Astrocyte of the hippocampus (primary cell): ENCODE measurements around the gene IPO4.
A peak's percentile ranks its signal among the peaks of the same experiment; 100 is the strongest.

Experiments
- DNase-seq: peaks from one replicate; pipeline ENCODE4 v3.0.0; 2011; ENCODE audit warnings: low read depth, low spot score

IPO4 gene

DNA sequence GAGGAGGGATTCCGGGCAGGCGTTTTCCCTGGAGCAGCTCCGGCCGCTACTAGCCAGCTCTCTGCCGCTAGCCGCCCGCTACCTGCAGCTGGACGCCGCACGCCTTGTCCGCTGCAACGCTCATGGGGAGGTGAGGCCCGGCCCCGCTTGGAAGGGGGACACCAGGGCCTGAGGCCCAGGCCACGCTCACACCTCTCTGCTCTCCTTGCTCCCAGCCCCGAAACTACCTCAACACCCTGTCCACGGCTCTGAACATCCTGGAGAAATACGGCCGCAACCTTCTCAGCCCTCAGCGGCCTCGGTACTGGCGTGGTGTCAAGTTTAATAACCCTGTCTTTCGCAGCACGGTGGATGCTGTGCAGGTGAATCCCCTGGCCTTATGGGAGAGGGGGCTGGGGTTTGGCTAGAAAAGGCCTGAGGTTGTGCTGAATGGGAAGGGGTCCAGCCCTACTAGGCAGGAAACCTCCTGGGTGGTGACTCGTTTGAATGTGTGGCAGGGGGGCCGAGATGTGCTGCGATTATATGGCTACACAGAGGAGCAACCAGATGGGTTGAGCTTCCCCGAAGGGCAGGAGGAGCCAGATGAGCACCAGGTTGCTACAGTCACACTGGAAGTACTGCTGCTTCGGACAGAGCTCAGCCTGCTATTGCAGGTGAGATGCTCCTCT lies 40.7 kb downstream of the IPO4 start:
- peak; percentile 36 for DNase-seq

GRCh38 chr14:24146978-24147760 lies 41.4 kb downstream of the IPO4 start, which contains the start of gene RNF31:
TSS of gene RNF31 (plus strand) at chr14:24147498. CDS start at chr14:24147699, 201 bp downstream.
- DNase-seq: peak; percentile 99

DNA sequence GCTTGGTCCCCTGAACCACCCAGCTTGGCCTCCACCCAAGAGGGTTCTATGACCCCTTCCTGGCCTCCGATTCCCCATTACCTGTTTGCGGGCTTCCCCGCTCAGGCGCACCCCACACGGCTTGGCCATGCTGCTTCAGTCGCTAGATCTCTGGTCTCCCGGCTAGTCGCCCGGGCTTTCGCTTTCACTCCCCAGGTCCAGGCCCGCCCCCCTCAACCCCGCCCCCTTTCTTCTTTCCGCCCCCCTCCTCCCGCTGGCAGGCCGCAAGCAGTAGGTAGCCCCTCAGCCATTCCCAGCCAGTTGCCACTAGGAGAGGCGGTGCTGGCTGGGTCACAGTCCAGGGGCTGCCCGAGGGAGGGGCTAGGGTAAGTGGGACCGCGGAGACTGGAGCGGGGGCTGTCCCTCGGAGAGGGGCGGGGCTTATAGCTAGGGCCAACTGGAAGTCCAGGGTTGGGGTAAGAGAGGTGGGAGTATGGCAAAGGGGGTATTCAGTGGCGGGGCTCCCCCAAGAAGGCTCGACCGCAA lies 42.1 kb downstream of the IPO4 start, which contains the start of gene PSME2:
TSS of gene PSME2 (minus strand) at position 158 of the 525 bp plus-strand sequence. CDS start at position 129, 29 bp downstream.
- peak; percentile 98 for DNase-seq

- peak; percentile 40 for DNase-seq
These were observed 42.7 kb downstream of the IPO4 start for GRCh38 chr14:24145690-24146452.

DNA sequence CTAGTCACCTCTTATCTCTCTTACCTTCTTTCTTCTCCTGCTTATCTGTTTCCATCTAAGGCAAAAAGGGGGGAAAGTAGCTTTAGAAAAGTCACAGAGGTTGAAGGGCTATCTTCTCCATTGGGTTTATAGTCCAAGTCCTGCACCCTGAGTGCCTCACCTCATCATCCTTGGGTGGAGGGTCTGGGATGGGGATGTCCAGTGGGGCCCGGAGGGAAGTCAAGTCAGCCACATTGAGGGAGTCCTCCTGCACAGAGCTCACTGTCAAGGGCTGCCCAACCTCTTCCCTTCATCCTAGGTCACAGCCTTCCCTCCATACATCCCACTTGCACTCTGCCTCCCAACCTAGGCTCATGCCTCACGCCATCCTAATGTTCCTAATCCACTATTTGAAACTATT lies 43.4 kb downstream of the IPO4 start:
- DNase-seq: no peak

DNA sequence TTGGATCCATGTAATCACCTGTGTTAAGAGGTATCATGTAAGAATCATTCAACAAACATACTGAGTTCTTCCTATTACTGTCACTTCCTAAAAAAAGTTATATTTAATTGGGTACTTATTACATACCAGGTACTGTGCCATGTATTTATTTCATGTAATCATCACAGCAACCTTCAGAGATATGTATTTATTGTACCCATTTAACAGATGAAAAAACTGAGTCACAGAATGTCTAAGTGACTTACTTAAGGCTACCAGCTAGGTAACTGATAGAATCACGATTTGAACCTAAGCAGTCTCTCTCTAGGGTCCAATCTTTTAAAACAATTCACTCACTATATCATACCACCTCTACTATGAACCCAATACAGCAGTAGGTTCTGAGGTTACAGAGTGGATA lies 44.2 kb downstream of the IPO4 start:
- DNase-seq: no peak

GRCh38 chr14:24143511-24143910 lies 45.1 kb downstream of the IPO4 start:
- no peak for DNase-seq

DNA sequence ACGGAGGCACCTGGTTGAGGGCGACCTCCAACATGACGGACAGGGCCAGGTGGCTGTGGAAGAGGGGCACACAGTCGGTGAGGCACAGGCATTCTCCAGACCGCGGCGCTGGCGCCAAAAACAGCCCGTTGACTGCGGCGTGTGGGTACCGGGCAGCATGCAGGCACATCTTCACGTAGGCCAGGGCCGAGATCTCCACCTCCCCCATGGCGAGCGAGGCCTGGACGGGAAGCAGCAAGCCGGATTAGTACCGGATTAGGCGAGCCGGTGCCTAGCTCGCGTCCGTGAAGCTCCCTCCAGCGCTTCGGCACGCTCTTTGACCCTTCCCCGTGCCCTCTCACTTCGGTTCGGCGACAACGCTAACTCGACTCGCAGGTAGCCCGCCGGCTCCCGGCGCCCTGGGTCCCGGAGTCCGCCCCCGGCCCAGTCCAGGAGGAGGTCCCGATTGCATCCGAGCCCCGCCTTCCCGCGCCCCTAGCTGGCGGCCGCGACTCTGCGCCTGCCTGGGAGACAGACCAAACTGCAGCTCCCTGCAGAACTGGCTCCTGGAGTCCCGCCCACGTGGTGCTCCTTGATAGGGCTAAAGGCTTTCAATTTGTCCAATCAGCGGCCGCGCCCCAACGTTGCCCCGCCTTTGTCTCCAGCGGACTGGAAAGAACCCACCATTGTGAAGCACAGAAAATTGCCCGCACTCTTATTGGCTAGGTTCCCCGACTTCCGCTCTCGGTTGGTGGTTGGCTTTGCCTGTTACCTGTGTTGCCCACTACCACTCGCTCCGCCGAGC lies 47.3 kb downstream of the IPO4 start, which contains the start of gene EMC9:
TSS of gene EMC9 (minus strand) at position 495 of the 784 bp plus-strand sequence. CDS start at position 208, 287 bp downstream.
- DNase-seq: peak; percentile 100

DNA sequence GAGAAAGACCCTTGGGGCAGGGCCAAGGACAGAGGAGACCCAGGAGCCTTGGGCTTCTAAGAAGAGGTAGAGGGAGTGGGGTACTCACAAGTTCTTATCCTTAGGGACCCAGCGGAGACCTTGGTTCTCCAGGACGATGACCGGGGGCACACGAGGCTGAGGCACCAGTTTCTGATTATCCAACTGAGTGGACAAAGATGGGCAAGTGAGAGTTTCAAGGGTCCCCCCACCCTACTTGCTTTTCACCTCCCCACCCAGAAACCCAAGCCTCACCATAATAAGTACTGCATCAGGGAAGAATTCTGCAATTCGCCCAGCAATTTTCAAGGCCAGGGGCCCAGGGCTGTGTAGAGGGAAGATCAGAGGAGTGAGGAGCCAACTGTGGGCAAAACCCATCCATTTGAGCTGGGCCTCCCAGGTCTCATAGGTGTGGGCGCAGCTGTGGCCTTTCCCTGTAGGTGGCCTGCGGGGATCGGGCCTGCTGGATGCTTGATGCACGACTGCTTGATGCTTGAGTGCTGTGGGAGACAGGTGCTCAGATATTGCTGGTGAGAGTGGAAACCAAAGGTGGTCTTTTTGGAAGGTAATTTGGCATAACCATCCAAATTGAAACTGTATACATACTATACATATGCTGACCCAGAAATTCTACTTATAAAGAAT lies 49.2 kb downstream of the IPO4 start:
- no peak for DNase-seq

GRCh38 chr14:24138396-24139271 lies 50.0 kb downstream of the IPO4 start:
- no peak for DNase-seq

DNA sequence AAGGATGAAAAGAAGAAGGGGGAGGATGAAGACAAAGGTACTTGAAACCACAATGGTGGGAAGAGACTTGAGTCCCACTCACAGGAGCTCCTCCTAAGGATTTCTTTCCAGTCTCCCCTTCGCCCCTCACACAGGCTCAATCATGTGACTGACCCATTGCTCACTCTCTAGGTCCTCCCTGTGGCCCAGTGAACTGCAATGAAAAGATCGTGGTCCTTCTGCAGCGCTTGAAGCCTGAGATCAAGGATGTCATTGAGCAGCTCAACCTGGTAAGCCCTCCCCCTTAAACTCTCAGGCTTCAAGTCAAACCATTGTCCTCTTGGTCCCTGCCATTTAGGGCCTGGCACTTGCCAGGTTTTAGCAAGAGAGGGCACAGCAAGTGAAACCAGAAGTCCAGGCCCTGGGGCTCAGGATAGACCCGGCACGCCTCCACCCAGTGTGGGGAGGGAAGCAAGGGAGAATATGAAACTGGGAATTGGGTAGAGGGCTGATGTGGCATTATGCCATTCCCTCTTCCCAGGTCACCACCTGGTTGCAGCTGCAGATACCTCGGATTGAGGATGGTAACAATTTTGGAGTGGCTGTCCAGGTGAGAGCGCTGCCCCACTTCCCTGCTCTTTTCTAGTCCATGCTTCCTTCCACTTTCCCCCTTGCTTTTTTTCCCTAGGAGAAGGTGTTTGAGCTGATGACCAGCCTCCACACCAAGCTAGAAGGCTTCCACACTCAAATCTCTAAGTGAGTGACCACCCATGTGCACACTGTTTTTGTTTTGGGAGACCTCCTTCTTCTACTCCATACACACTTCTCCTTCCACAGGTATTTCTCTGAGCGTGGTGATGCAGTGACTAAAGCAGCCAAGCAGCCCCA lies 50.9 kb downstream of the IPO4 start:
- DNase-seq: no peak

DNA sequence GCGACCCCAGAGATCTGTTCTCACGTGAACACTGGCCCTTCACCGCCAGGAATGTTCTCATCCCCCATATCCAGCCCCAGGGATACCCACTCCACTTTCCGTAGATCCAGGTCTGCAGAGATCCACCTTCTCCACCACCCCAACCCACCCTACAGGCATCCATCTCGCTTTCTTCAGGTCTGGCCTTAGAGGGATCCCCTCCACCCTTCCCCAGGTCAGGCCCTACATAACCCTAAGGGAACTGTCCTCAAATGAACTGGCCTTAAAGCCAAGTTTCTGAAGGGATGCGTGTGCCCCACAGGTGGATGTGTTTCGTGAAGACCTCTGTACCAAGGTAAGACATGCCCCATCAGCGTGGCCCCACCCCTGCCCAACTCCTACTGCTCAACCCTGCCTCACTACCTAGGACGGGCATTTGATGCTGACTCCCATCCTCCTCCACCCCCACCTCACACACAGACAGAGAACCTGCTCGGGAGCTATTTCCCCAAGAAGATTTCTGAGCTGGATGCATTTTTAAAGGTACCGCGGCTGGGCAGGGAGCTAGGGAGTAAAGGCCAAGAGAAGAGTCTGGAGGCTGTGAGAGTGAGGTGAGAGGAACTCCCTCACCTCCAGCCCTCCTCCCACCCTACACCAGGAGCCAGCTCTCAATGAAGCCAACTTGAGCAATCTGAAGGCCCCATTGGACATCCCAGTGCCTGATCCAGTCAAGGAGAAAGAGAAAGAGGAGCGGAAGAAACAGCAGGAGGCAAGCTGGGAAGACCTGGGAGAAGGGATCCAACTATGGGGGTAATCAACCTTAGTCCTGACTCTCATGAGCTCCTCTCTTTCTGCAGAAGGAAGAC lies 51.7 kb downstream of the IPO4 start:
- DNase-seq: no peak

DNA sequence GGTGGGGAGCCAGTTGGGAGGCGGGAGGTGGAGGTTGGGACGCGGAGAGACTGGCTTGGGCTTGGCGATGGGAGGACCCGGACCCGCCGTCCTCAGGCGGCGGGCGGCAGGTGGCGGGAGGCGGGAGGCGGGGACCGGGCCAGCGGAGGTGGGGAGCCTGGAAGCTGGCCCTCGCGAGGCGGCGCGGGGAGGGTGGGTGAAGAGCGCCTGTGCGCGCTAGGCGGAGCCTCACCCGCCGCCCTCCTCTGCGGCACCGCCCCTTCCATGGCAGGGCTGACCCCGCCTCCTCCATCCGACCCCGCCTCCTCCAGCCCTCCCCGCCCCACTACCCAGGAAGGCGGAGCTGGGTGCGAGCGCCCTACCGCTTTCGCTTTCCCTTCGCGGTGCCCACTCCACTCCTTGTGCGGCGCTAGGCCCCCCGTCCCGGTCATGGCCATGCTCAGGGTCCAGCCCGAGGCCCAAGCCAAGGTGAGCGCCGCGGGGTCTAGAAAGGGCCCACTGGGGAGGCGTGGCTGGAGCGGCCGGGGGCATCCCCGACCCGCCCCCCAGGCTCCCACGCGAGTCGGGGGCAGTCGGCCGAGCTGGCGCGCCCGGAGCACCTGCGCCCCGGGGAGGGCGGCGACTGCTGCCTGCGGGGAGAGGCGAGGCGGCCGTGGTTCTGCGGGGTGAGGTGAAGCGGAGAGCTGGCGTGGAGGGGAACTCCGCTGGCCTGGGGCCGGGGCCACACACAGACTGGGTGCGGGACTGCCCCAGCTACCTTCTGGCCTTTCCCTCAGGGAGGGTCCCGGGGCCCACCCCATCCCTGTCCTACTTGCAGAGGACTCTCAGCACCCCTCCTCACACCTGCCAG lies 52.6 kb downstream of the IPO4 start, which contains the start of gene PSME1:
TSS of gene PSME1 (plus strand) at position 361 of the 850 bp plus-strand sequence. CDS start at position 430, 69 bp downstream.
- peak; percentile 96 for DNase-seq

GRCh38 chr14:24135584-24135833 lies 53.1 kb downstream of the IPO4 start:
- DNase-seq: no peak

- no peak for DNase-seq
These were observed 54.9 kb downstream of the IPO4 start for GRCh38 chr14:24133735-24134134.

GRCh38 chr14:24132976-24133375 lies 55.6 kb downstream of the IPO4 start:
- no peak for DNase-seq
